ENCODE measurements around the gene IGDCC3. TPM values are rescaled to one million over a fixed set of nuclear protein-coding genes. Genes with fewer than 3 reads are reported as not detected.

IGDCC3 gene
- total and polyA plus RNA-seq, 2 donors (not counting 3 experiments of a cell fraction or from before 2014, with no cell fraction given) = 0.03 TPM; not detected in 1

- FAIRE-seq (peak; percentile 83), DNase-seq (ENCODE audit: low read depth, low spot score) (peak; percentile 75)
- Histone ChIP-seq H3K4me2 (ENCODE audit: insufficient read depth, low read length) (no peak overlapping the region), H3K9ac (replicated peaks; ENCODE audit: extremely low read depth, insufficient read depth, low read length) (no peak overlapping the region), H3K36me3 (ENCODE audit: control insufficient read depth in 2 of 2, extremely low read depth in 1 of 2, insufficient read depth in 2 of 2, low read length in 2 of 2) (no peaks in the 10 kb centered on the region), H3K79me2 (ENCODE audit: control insufficient read depth, insufficient read depth, low read length) (no peaks in the 10 kb centered on the region), H3K9me3 (replicated peaks; ENCODE audit: control insufficient read depth, insufficient read depth, low read length) (no peaks in the 10 kb centered on the region), H3K4me3 (replicated peaks in 1 of 3; ENCODE audit: insufficient read depth in 1 of 3, low read depth in 1 of 3, low read length in 3 of 3) (no peak overlapping the region), H2AFZ (ENCODE audit: low read depth, low read length) (no peak overlapping the region), H4K20me1 (replicated peaks; ENCODE audit: control insufficient read depth, extremely low read depth, insufficient read depth, low read length) (no peaks in the 10 kb centered on the region), H3K4me1 (ENCODE audit: control insufficient read depth, extremely low read depth, insufficient read depth, low read length) (no peaks in the 10 kb centered on the region), H3K27me3 (ENCODE audit: control insufficient read depth in 2 of 2, insufficient read depth in 2 of 2, low read length in 2 of 2) (peaks cover 27 to 28% of the 10 kb centered on the region in 2 experiments), H3K27ac (ENCODE audit: insufficient read depth, low read depth, low read length) (no peak overlapping the region), H3K9me1 (replicated peaks; ENCODE audit: control insufficient read depth, extremely low read depth, insufficient read depth, low read length) (no peaks in the 10 kb centered on the region)
- BruUV-seq (replicated peaks) = no TSS peak
- dilution Hi-C loops (cut with MboI; ENCODE audit: extremely low pct_ligation_motif_present, low sequenced_read_pairs) = no loop called here
- TF ChIP-seq GATA2 (IDR thresholded peaks at IDR 0.05; ENCODE audit: insufficient read depth, insufficient read length, low read depth, low read length) (no peak), CTCF (IDR thresholded peaks at IDR 0.05; ENCODE audit: extremely low read depth in 1 of 2, insufficient read depth in 1 of 2, low read depth in 1 of 2, low read length in 2 of 2) (peak; percentile 71 to 95), MYC (IDR thresholded peaks at IDR 0.05; ENCODE audit: low read depth, low read length) (no peak), JUN (IDR thresholded peaks at IDR 0.05; ENCODE audit: borderline replicate concordance, insufficient read depth, insufficient read length, low read depth) (no peak), MAX (IDR thresholded peaks at IDR 0.05; ENCODE audit: insufficient read depth, insufficient read length) (no peak), FOS (IDR thresholded peaks at IDR 0.05; ENCODE audit: borderline replicate concordance, insufficient read depth, low read length) (no peak), POLR2AphosphoS5 (IDR thresholded peaks at IDR 0.05; ENCODE audit: insufficient read depth, low read depth, low read length) (no peak)
- POLR2A ChIA-PET = no interaction called here
- intact Hi-C loops (cut with micrococcal nuclease) = loop anchor here (1.0 kb wide), 2 partner anchors 16 to 83 kb away; no protein-coding TSS in a partner anchor
- CTCF ChIA-PET = interaction anchor here (0.5 to 3.9 kb wide), 34 partner anchors 9 to 481 kb away, joined by 3 to 94 read pairs (median 4); partner anchors contain the start of genes IGDCC4 and RNU5B-1
Measured at GRCh38 chr15:65400760-65401610, 23.2 kb upstream of the IGDCC3 start.
